ENCODE data around the gene MSS51. TPM values are rescaled to one million over a fixed set of nuclear protein-coding genes. Genes with fewer than 3 reads are reported as not detected.

Gene MSS51
- total RNA-seq, 2 experiments from 2014 or later, result 1.9 to 2.4 TPM

DNA sequence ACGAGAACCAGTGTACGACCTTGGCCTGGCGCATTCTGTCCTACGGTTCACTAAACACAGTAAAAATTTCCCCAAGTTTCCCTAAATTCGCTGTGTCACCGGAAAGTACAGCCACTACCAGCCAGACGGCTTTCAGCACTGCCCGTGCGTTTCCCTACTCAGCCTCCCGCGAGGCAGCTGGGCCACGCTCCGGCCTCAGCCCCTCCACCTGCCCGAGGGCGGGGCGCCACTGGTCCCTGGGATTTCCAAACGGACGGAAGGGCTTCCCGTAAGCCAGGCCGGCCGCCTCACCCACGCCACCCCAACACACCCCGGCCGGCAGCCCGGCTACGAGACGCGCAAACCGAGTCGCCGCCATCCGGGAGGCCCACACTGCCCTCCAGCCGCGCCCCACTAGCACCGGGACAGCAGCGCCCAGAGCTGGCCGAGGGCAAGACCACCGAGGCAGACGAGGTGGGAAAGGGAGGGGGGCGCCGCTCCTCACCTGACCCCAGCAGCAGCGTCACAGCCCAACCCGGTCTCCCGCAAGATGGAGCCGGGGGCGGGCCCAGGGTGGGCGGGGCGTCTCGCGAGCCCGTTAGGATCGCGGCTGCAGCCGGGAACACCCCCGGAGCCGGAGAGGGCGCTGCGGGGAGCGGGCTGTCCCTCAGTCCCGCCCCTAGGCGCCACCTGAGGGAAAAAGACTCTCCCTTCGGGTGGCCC lies 19.7 kb downstream of the MSS51 start, which contains the start of gene ANXA7:
ANXA7 (minus strand) TSS at position 531 of the 702 bp plus-strand sequence. CDS start 13,202 bp downstream, outside the sequence.
- ChIA-PET CTCF (interaction anchor here (0.5 to 1.2 kb wide), 3 partner anchors 13 to 216 kb away, joined by 3 to 6 read pairs (median 4); no protein-coding TSS in a partner anchor), POLR2A (interaction anchor here (0.7 to 1.4 kb wide), 4 partner anchors 82 to 317 kb away, joined by 3 to 4 read pairs (median 4); partner anchors contain the start of genes DNAJC9, MRPS16 and PPP3CB)
- peak within 1 kb of the TSS; percentile 93 for H3K27ac Mint-ChIP-seq
- intact Hi-C loops (cut with DNase I, micrococcal nuclease), result loop anchor here (1.0 to 5.0 kb wide), 14 partner anchors 55 to 329 kb away; partner anchors contain the start of genes CFAP70 (in 2 of the 2), DNAJC9 (in 2 of the 2), MRPS16 (in 2 of the 2) and ECD (in 1 of the 2)
- H3K4me1 Mint-ChIP-seq, result peaks cover 52% of the 10 kb centered on the region
- H3K9me3 Mint-ChIP-seq (ENCODE audit: low read depth), result no peaks in the 10 kb centered on the region
- peak; percentile 96 for ATAC-seq
- H3K27me3 Mint-ChIP-seq, result peaks cover 3% of the 10 kb centered on the region
- peaks cover 18% of the 10 kb centered on the region for H3K36me3 Mint-ChIP-seq (ENCODE audit: low read depth)
- peak within 1 kb of the TSS; percentile 94 for H3K4me3 Mint-ChIP-seq
- peak; percentile 97 for DNase-seq

DNA sequence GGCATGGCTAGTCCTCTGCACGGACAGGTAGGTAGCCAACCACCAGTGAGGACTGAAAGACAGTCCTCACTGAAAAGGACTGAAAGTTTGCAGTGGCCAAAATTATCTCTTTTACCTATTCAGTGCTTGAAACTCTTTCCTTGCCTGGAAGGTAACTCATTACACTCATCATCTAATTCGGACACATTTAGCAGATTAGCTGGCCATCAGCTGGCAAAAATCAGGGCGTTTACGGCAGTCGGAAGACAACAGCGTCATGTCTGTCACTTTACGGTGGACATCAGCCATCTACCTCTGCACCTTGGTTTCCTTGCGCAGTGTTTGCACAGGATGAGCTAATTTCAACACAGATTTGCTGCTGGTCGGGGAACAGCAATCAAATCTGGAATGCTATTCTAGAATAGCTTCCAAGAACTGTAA lies 20.2 kb downstream of the MSS51 start:
- peak; percentile 39 for ATAC-seq
- ChIA-PET POLR2A (interaction anchor here (0.6 to 1.4 kb wide), 4 partner anchors 83 to 316 kb away, joined by 3 to 4 read pairs (median 4); partner anchors contain the start of genes DNAJC9, MRPS16 and PPP3CB), CTCF (interaction anchor here (0.7 to 1.2 kb wide), 2 partner anchors 13 to 15 kb away, joined by 4 to 6 read pairs; no protein-coding TSS in a partner anchor)
- H3K9me3 Mint-ChIP-seq (ENCODE audit: low read depth), result no peaks in the 10 kb centered on the region
- H3K4me1 Mint-ChIP-seq, result peaks cover 53% of the 10 kb centered on the region
- DNase-seq, result peak; percentile 63
- H3K36me3 Mint-ChIP-seq (ENCODE audit: low read depth), result peaks cover 18% of the 10 kb centered on the region
- H3K27me3 Mint-ChIP-seq, result peaks cover 3% of the 10 kb centered on the region
- intact Hi-C loops (cut with DNase I, micrococcal nuclease), result loop anchor here (1.0 to 5.0 kb wide), 5 partner anchors 56 to 329 kb away; partner anchors contain the start of genes CFAP70 (in 1 of the 2), DNAJC9 (in 1 of the 2), P4HA1 (in 1 of the 2) and SEC24C (in 1 of the 2)
- peak overlapping the region; percentile 94 for H3K4me3 Mint-ChIP-seq
- H3K27ac Mint-ChIP-seq, result peak overlapping the region; percentile 93

DNA sequence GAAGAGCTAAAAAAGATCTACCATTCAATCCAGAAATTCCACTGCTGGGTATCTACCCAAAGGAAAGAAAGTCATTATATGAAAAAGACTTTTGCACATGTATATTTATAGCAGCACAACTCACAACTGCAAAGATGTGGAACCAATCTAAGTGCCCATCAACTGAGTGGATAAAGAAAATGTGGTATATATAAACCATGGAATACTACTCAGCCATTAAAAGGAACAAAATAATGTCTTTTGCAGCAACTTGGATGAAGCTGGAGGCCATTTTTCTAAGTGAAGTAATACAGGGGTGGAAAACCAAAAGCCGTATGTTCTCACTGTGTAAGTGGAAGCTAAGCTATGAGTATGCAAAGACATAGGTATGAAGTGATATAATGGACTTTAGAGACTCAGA lies 22.5 kb downstream of the MSS51 start:
- ATAC-seq, result no peak
- peaks cover 30% of the 10 kb centered on the region for H3K36me3 Mint-ChIP-seq (ENCODE audit: low read depth)
- peaks cover 3% of the 10 kb centered on the region for H3K27me3 Mint-ChIP-seq
- CTCF ChIA-PET, result interaction anchor here (0.6 to 1.5 kb wide), 4 partner anchors 16 to 314 kb away, joined by 3 to 4 read pairs (median 4); partner anchors contain the start of gene P4HA1
- no peak for DNase-seq
- peaks cover 70% of the 10 kb centered on the region for H3K4me1 Mint-ChIP-seq
- H3K27ac Mint-ChIP-seq, result no peak overlapping the region
- no peaks in the 10 kb centered on the region for H3K9me3 Mint-ChIP-seq (ENCODE audit: low read depth)
- H3K4me3 Mint-ChIP-seq, result no peak overlapping the region
- intact Hi-C loops (cut with DNase I, micrococcal nuclease), result loop anchor here (5.0 kb wide), 2 partner anchors 54 to 331 kb away; partner anchors contain the start of genes CFAP70 (in 1 of the 2) and SEC24C (in 1 of the 2)
- POLR2A ChIA-PET, result no interaction called here

DNA sequence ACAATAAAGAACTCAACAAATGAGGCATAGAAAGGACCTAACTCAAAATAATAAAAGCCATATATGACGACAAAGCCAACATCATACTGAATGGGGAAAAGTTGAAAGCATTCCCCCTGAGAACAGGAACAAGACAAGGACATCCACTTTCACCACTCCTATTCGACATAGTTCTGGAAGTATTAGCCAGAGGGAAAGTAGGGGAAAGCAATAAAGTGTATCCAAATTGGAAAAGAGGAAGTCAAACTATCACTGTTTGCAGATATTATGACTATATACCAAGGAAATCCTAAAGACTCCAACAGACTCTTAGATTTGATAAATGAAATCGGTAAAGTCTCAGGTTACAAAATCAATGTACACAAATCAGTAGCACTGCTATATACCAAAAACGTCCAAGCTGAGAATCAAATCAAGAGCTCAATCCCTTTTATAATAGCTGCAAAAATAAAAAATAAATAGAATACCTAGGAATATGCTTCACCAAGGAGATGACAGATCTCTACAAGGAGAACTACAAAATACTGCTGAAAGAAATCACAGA lies 24.3 kb downstream of the MSS51 start:
- ChIA-PET POLR2A (no interaction called here), CTCF (interaction anchor here (1.4 kb wide), 1 partner anchor 121 kb away, joined by 3 read pairs; no protein-coding TSS in a partner anchor)
- Mint-ChIP-seq H3K27ac (peak overlapping the region; percentile 39), H3K36me3 (ENCODE audit: low read depth) (peaks cover 30% of the 10 kb centered on the region), H3K9me3 (ENCODE audit: low read depth) (no peaks in the 10 kb centered on the region), H3K27me3 (no peaks in the 10 kb centered on the region), H3K4me3 (no peak overlapping the region), H3K4me1 (peaks cover 63% of the 10 kb centered on the region)
- DNase-seq (no peak), ATAC-seq (no peak)
- intact Hi-C loops (cut with DNase I, micrococcal nuclease), result no loop called here

DNA sequence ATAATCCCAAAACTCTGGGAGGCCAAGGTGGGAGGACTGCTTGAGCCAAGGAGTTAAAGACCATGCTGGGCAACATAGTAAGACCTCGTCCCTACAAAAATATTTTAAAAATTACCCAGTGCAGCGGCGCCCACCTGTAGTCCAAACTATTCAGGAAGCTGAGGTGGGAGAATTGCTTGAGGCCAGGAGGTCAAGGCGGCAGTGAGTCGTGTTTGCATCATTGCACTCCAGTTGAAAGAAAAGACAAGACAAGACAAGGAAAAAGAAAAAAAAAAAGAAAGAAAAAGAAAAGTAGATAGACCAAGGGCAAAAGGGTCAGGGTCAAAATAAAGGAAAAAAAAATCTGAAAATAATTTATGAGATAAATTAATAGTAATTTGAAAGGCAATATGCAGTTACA lies 25.3 kb downstream of the MSS51 start:
- ChIA-PET CTCF (interaction anchor here (1.4 kb wide), 1 partner anchor 122 kb away, joined by 3 read pairs; no protein-coding TSS in a partner anchor), POLR2A (no interaction called here)
- Mint-ChIP-seq H3K27me3 (no peaks in the 10 kb centered on the region), H3K9me3 (ENCODE audit: low read depth) (no peaks in the 10 kb centered on the region), H3K36me3 (ENCODE audit: low read depth) (peaks cover 30% of the 10 kb centered on the region), H3K4me3 (no peak overlapping the region), H3K27ac (no peak overlapping the region), H3K4me1 (peaks cover 62% of the 10 kb centered on the region)
- no peak for ATAC-seq
- intact Hi-C loops (cut with DNase I, micrococcal nuclease), result no loop called here
- DNase-seq, result no peak

DNA sequence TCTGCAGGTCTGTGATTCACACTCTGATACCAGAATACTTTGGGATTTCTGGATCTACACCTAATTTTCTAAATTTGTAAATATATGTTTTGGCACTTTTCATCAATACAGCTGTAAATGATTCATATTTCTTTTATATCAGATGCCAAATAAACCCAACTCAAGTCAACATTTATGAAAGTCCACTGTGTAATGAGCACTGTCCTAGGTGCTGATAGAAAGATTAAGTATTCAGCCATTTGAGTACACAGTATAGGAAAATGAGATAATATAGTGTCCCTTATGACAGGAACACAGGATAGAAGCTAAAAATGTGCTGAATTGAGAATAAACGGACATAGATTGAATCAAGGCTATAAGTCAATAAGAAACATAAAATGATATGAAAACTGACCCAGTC lies 25.9 kb downstream of the MSS51 start:
- Mint-ChIP-seq H3K4me1 (peaks cover 58% of the 10 kb centered on the region), H3K36me3 (ENCODE audit: low read depth) (peaks cover 28% of the 10 kb centered on the region), H3K4me3 (no peak overlapping the region), H3K27ac (no peak overlapping the region), H3K27me3 (no peaks in the 10 kb centered on the region), H3K9me3 (ENCODE audit: low read depth) (no peaks in the 10 kb centered on the region)
- ChIA-PET POLR2A (no interaction called here), CTCF (no interaction called here)
- DNase-seq (no peak), ATAC-seq (no peak)
- intact Hi-C loops (cut with DNase I, micrococcal nuclease), result no loop called here

DNA sequence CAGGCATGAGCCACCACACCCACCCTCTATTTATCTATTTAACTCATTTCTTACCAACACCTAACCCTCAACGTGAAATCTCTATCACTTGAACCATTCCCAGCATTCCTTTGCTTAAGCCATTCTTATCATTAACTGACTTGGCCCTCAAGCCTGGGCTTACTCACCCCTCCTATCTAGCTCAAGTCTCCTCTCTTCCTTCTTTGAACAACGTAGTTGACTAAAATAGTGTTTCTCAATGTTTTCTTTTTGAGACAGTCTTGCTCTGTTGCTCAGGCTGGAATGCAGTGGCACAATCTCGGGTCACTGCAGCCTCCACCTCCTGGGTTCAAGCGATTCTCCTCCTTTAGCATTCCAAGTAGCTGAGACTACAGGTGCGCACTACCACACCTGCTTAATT lies 26.5 kb downstream of the MSS51 start:
- no peak for ATAC-seq
- CTCF ChIA-PET, result interaction anchor here (0.6 kb wide), 1 partner anchor 146 kb away, joined by 3 read pairs; no protein-coding TSS in a partner anchor
- no peak for DNase-seq
- Mint-ChIP-seq H3K27me3 (no peaks in the 10 kb centered on the region), H3K9me3 (ENCODE audit: low read depth) (no peaks in the 10 kb centered on the region), H3K36me3 (ENCODE audit: low read depth) (peaks cover 28% of the 10 kb centered on the region), H3K4me3 (no peak overlapping the region), H3K27ac (no peak overlapping the region), H3K4me1 (peaks cover 52% of the 10 kb centered on the region)
- intact Hi-C loops (cut with DNase I, micrococcal nuclease), result no loop called here
- POLR2A ChIA-PET, result no interaction called here

DNA sequence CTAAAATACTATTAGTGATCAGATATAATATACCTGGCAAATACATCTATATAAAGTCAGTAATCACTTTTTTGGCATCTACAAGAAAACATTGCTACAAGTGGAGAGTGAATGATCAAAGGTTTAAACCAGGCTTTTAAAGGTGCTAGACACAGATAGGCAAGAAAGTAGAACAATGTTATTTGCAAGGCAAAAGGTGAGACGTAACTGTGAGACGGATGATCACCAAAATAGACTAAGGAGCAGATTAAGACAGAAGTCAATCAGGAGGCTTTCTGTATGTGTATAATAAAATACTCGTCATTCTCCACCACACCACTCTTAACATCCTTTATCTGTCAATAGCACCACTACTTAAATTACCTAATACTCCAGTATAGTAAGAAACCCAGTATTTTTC lies 27.8 kb downstream of the MSS51 start:
- no peak overlapping the region for H3K27ac Mint-ChIP-seq
- no peaks in the 10 kb centered on the region for H3K27me3 Mint-ChIP-seq
- H3K36me3 Mint-ChIP-seq (ENCODE audit: low read depth), result peaks cover 28% of the 10 kb centered on the region
- H3K4me1 Mint-ChIP-seq, result peaks cover 41% of the 10 kb centered on the region
- intact Hi-C loops (cut with DNase I, micrococcal nuclease), result no loop called here
- DNase-seq (no peak), ATAC-seq (no peak)
- H3K9me3 Mint-ChIP-seq (ENCODE audit: low read depth), result no peaks in the 10 kb centered on the region
- ChIA-PET CTCF (no interaction called here), POLR2A (interaction anchor here (0.6 kb wide), 1 partner anchor 153 kb away, joined by 4 read pairs; the partner anchor contains the start of gene MRPS16)
- H3K4me3 Mint-ChIP-seq, result no peak overlapping the region

DNA sequence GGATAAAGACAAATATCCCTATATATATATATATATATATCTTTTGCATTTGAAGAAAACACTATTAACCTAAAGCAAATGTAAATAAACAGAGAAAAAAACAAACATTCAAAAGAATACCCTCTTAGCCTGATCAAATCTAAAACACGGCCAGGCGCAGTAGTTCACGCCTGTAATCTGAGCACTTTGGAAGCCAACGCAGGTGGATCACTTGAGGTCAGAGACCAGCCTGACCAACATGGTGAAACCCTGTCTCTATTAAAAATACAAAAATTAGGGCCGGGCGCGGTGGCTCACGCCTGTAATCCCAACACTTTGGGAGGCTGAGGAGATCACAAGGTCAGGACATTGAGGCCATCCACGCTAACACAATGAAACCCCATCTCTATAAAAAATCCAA lies 28.7 kb downstream of the MSS51 start:
- ChIA-PET CTCF (no interaction called here), POLR2A (no interaction called here)
- no peak overlapping the region for H3K27ac Mint-ChIP-seq
- H3K4me3 Mint-ChIP-seq, result no peak overlapping the region
- intact Hi-C loops (cut with DNase I, micrococcal nuclease), result no loop called here
- ATAC-seq, result no peak
- H3K9me3 Mint-ChIP-seq (ENCODE audit: low read depth), result no peaks in the 10 kb centered on the region
- H3K36me3 Mint-ChIP-seq (ENCODE audit: low read depth), result peaks cover 22% of the 10 kb centered on the region
- no peak for DNase-seq
- no peaks in the 10 kb centered on the region for H3K27me3 Mint-ChIP-seq
- H3K4me1 Mint-ChIP-seq, result peaks cover 34% of the 10 kb centered on the region

DNA sequence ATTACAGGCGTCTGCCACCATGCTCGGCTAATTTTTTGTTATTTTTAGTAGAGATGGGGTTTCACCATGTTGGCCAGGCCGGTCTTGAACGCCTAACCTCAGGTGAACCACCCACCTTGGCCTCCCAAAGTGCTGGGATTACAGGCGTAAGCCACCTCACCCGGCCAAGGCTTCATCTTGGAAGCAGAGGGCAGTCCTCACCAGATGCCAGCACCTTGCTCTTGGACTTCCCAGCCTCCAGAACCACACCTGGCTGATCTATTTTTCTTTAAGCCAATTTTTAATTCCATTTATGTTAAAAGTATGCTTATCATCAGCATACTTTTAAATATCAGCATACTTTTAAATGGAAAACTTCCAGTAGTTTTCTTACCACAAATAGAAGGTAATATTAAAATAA lies 31.7 kb downstream of the MSS51 start:
- no peak for ATAC-seq
- intact Hi-C loops (cut with DNase I, micrococcal nuclease), result no loop called here
- no peak for DNase-seq
- Mint-ChIP-seq H3K9me3 (ENCODE audit: low read depth) (no peaks in the 10 kb centered on the region), H3K36me3 (ENCODE audit: low read depth) (peaks cover 5% of the 10 kb centered on the region), H3K4me3 (no peak overlapping the region), H3K27ac (no peak overlapping the region), H3K27me3 (no peaks in the 10 kb centered on the region), H3K4me1 (peaks cover 9% of the 10 kb centered on the region)
- POLR2A ChIA-PET, result no interaction called here
- CTCF ChIA-PET, result interaction anchor here (0.6 to 0.7 kb wide), 2 partner anchors 27 to 136 kb away, joined by 3 read pairs; no protein-coding TSS in a partner anchor

DNA sequence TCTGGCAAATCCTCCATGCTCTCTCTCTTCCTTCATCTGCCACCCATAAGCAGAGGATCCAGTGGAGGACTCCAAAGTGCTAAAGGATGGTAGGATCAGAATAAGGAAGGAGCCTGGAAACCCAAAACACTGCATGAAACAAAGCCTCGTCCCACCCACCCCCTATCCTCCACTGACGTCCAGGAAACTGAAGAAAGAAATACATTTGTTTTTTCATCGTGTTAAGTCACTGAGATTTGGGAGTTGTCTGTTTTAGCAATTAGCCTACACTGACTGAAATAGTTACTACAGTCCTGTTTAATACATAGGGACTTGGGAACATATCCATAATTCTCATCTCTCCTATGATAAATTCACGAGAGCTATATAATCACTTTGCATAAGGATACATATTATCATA lies 34.3 kb downstream of the MSS51 start:
- ChIA-PET POLR2A (interaction anchor here (0.7 to 0.9 kb wide), 2 partner anchors 16 to 665 kb away, joined by 3 to 4 read pairs; no protein-coding TSS in a partner anchor), CTCF (no interaction called here)
- no peak overlapping the region for H3K4me3 Mint-ChIP-seq
- ATAC-seq, result no peak
- no peaks in the 10 kb centered on the region for H3K9me3 Mint-ChIP-seq (ENCODE audit: low read depth)
- H3K27me3 Mint-ChIP-seq, result no peaks in the 10 kb centered on the region
- no peak overlapping the region for H3K27ac Mint-ChIP-seq
- peaks cover 21% of the 10 kb centered on the region for H3K36me3 Mint-ChIP-seq (ENCODE audit: low read depth)
- no peak for DNase-seq
- intact Hi-C loops (cut with DNase I, micrococcal nuclease), result no loop called here
- H3K4me1 Mint-ChIP-seq, result peaks cover 2% of the 10 kb centered on the region
